GM12878 (cell line): ENCODE data around the gene DUS1L.

ENCODE experiments used
- BHLHE40 ChIP-seq, 2 experiments: fragments of 450-650 bp in 1 of 2; IDR thresholded peaks; 2 replicates each; pipeline ENCODE4 v1.6.1; 2011 to 2017; ENCODE audit warnings: low read depth in 2 of 2, borderline replicate concordance in 1 of 2, improper control_type of control experiment in 1 of 2, low read length in 1 of 2, mild to moderate bottlenecking in 1 of 2
- CBX5 ChIP-seq: sonication (generic); IDR thresholded peaks from 2 replicates; pipeline ENCODE4 v1.6.1; 2016; ENCODE audit warnings: low read depth, moderate library complexity, mild to moderate bottlenecking, inconsistent platforms
- CEBPB ChIP-seq, 2 experiments: fragments of 150-350 bp in 1 of 2; IDR thresholded peaks; 2 replicates each; pipeline ENCODE4 v1.6.1; 2012 to 2014; ENCODE audit warnings: low read depth in 2 of 2, low read length in 2 of 2, borderline replicate concordance in 1 of 2, inconsistent platforms in 1 of 2
- CREB1 ChIP-seq: IDR thresholded peaks from 2 replicates; pipeline ENCODE4 v1.6.1; 2012; ENCODE audit warnings: low read depth, mild to moderate bottlenecking, inconsistent platforms
- HCFC1 ChIP-seq: fragments of 150-350 bp; IDR thresholded peaks from 2 replicates; pipeline ENCODE4 v1.6.1; 2014; ENCODE audit warnings: low read length
- NFIC ChIP-seq: IDR thresholded peaks from 2 replicates; pipeline ENCODE4 v1.6.1; 2012; ENCODE audit warnings: low read depth, mild to moderate bottlenecking, inconsistent platforms, low read length, moderate library complexity
- NFYB ChIP-seq: IDR thresholded peaks from 2 replicates; pipeline ENCODE4 v1.6.1; 2011; ENCODE audit warnings: low read depth, mild to moderate bottlenecking, low read length, improper control_type of control experiment, moderate library complexity; ENCODE audit not compliant: insufficient read depth
- POLR2A ChIP-seq: IDR thresholded peaks from 2 replicates; pipeline ENCODE4 v1.6.1; 2011; ENCODE audit warnings: low read depth, mild to moderate bottlenecking, low read length
- RAD21 ChIP-seq: IDR thresholded peaks from 2 replicates; pipeline ENCODE4 v1.6.1; 2011; ENCODE audit warnings: mild to moderate bottlenecking, low read depth, low read length, moderate library complexity; ENCODE audit not compliant: insufficient read depth
- STAT1 ChIP-seq: fragments of 450-650 bp; conservative IDR thresholded peaks from 2 replicates; pipeline ENCODE4 v1.6.1; 2014; ENCODE audit warnings: antibody characterized with exemption, mild to moderate bottlenecking
- TF ChIP-seq, protein P1 (sequence below): IDR thresholded peaks from 2 replicates; pipeline ENCODE4 v1.6.1; 2011; ENCODE audit warnings: borderline replicate concordance, low read depth, mild to moderate bottlenecking, moderate library complexity, low read length; ENCODE audit not compliant: insufficient read depth, poor library complexity, severe bottlenecking
- TF ChIP-seq, protein P2 (sequence below), 3 experiments: IDR thresholded peaks in 2 of 3; conservative IDR thresholded peaks in 1 of 3; 2 replicates each; pipeline ENCODE4 v1.5.1; 2011; ENCODE audit warnings: low read depth in 3 of 3, low read length in 3 of 3, mild to moderate bottlenecking in 3 of 3, control low read depth in 2 of 3, moderate library complexity in 2 of 3, inconsistent platforms in 1 of 3, mixed read lengths in 1 of 3; ENCODE audit not compliant: control insufficient read depth in 2 of 3, insufficient read depth in 1 of 3; ENCODE audit errors: extremely low read depth in 1 of 3
- TF ChIP-seq, protein P3 (sequence below): fragments of 450-650 bp; IDR thresholded peaks from 2 replicates; pipeline ENCODE4 v1.6.1; 2017; ENCODE audit warnings: mild to moderate bottlenecking
- TF ChIP-seq, protein P4 (sequence below): IDR thresholded peaks from 2 replicates; pipeline ENCODE4 v1.6.1; 2012; ENCODE audit warnings: mild to moderate bottlenecking, low read depth, low read length

DNA sequence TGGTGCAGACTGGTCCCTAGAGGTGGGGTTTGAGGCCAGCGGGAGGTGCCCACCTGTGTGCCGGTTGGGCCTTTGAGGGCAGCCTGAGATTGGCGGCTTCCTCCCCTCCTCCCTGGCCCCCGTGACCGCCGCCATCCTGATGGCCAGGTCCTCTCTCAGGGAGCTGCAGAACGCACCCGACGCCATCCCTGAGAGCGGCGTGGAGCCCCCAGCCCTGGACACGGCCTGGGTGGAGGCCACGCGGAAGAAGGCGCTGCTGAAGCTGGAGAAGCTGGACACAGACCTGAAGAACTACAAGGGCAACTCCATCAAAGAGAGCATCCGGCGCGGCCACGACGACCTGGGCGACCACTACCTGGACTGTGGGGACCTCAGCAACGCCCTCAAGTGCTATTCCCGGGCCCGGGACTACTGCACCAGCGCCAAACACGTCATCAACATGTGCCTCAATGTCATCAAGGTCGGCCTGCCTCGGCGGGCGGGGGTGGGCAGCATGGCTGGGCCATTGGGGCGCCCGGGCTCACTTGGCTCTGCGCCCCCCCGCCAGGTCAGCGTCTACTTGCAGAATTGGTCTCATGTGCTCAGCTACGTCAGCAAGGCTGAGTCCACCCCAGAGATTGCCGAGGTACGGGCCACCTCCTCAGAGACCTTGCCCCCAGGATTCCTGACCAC lies 11.1 kb downstream of the DUS1L start:
- TF ChIP-seq, protein P1, sequence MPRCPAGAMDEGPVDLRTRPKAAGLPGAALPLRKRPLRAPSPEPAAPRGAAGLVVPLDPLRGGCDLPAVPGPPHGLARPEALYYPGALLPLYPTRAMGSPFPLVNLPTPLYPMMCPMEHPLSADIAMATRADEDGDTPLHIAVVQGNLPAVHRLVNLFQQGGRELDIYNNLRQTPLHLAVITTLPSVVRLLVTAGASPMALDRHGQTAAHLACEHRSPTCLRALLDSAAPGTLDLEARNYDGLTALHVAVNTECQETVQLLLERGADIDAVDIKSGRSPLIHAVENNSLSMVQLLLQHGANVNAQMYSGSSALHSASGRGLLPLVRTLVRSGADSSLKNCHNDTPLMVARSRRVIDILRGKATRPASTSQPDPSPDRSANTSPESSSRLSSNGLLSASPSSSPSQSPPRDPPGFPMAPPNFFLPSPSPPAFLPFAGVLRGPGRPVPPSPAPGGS = no peak
- TF ChIP-seq RAD21 = no peak
- no peak; the same call in 1 of the 2 replicates for TF ChIP-seq POLR2A
- TF ChIP-seq, protein P2, sequence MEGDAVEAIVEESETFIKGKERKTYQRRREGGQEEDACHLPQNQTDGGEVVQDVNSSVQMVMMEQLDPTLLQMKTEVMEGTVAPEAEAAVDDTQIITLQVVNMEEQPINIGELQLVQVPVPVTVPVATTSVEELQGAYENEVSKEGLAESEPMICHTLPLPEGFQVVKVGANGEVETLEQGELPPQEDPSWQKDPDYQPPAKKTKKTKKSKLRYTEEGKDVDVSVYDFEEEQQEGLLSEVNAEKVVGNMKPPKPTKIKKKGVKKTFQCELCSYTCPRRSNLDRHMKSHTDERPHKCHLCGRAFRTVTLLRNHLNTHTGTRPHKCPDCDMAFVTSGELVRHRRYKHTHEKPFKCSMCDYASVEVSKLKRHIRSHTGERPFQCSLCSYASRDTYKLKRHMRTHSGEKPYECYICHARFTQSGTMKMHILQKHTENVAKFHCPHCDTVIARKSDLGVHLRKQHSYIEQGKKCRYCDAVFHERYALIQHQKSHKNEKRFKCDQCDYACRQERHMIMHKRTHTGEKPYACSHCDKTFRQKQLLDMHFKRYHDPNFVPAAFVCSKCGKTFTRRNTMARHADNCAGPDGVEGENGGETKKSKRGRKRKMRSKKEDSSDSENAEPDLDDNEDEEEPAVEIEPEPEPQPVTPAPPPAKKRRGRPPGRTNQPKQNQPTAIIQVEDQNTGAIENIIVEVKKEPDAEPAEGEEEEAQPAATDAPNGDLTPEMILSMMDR (IDR thresholded peaks at IDR 0.05 in 2 of 3, conservative IDR thresholded peaks at IDR 0.05 in 1 of 3; ENCODE audit: control insufficient read depth in 2 of 3, extremely low read depth in 1 of 3, insufficient read depth in 1 of 3, low read depth in 3 of 3, low read length in 3 of 3) = no peak
- TF ChIP-seq, protein P3, sequence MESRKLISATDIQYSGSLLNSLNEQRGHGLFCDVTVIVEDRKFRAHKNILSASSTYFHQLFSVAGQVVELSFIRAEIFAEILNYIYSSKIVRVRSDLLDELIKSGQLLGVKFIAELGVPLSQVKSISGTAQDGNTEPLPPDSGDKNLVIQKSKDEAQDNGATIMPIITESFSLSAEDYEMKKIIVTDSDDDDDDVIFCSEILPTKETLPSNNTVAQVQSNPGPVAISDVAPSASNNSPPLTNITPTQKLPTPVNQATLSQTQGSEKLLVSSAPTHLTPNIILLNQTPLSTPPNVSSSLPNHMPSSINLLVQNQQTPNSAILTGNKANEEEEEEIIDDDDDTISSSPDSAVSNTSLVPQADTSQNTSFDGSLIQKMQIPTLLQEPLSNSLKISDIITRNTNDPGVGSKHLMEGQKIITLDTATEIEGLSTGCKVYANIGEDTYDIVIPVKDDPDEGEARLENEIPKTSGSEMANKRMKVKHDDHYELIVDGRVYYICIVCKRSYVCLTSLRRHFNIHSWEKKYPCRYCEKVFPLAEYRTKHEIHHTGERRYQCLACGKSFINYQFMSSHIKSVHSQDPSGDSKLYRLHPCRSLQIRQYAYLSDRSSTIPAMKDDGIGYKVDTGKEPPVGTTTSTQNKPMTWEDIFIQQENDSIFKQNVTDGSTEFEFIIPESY = no peak
- no peak for TF ChIP-seq STAT1
- no peak for TF ChIP-seq CREB1
- TF ChIP-seq NFIC = no peak
- no peak for TF ChIP-seq CEBPB (IDR thresholded peaks at IDR 0.05; ENCODE audit: borderline replicate concordance in 1 of 2, low read depth in 2 of 2, low read length in 2 of 2)
- TF ChIP-seq HCFC1 = no peak
- TF ChIP-seq, protein P4, sequence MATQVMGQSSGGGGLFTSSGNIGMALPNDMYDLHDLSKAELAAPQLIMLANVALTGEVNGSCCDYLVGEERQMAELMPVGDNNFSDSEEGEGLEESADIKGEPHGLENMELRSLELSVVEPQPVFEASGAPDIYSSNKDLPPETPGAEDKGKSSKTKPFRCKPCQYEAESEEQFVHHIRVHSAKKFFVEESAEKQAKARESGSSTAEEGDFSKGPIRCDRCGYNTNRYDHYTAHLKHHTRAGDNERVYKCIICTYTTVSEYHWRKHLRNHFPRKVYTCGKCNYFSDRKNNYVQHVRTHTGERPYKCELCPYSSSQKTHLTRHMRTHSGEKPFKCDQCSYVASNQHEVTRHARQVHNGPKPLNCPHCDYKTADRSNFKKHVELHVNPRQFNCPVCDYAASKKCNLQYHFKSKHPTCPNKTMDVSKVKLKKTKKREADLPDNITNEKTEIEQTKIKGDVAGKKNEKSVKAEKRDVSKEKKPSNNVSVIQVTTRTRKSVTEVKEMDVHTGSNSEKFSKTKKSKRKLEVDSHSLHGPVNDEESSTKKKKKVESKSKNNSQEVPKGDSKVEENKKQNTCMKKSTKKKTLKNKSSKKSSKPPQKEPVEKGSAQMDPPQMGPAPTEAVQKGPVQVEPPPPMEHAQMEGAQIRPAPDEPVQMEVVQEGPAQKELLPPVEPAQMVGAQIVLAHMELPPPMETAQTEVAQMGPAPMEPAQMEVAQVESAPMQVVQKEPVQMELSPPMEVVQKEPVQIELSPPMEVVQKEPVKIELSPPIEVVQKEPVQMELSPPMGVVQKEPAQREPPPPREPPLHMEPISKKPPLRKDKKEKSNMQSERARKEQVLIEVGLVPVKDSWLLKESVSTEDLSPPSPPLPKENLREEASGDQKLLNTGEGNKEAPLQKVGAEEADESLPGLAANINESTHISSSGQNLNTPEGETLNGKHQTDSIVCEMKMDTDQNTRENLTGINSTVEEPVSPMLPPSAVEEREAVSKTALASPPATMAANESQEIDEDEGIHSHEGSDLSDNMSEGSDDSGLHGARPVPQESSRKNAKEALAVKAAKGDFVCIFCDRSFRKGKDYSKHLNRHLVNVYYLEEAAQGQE = no peak
- no peak for TF ChIP-seq BHLHE40 (IDR thresholded peaks at IDR 0.05; ENCODE audit: borderline replicate concordance in 1 of 2, low read depth in 2 of 2, low read length in 1 of 2)
- TF ChIP-seq CBX5 = no peak
- TF ChIP-seq NFYB = no peak
